Astrocyte (in vitro differentiated cells and primary cell): ENCODE measurements around the gene CCND1. TPM values are rescaled to one million over a fixed set of nuclear protein-coding genes. Genes with fewer than 3 reads are reported as not detected.

ENCODE experiments used
- DNase-seq: peaks from one replicate; pipeline ENCODE4 v3.0.0-alpha.2; 2010; ENCODE audit warnings: low read depth
- FAIRE-seq: peaks from 2 replicates; lab custom pipeline; 2011; peaks lifted over from hg19 to GRCh38; lab: Jason Lieb, UNC
- H2AFZ ChIP-seq: 2 replicates; pipeline ENCODE4 v1.6.0; 2012; ENCODE audit warnings: low read depth, low read length, inconsistent platforms
- H3K27ac ChIP-seq: 2 replicates; pipeline ENCODE4 v1.5.1; 2011; ENCODE audit warnings: low read depth, low read length, inconsistent platforms
- H3K27me3 ChIP-seq: 2 replicates; pipeline ENCODE4 v1.6.0; 2011; ENCODE audit warnings: low read length, inconsistent platforms; ENCODE audit not compliant: insufficient read depth
- H3K36me3 ChIP-seq: 2 replicates; pipeline ENCODE4 v1.5.1; 2011; ENCODE audit warnings: low read length, inconsistent platforms; ENCODE audit not compliant: insufficient read depth
- H3K4me1 ChIP-seq: 2 replicates; pipeline ENCODE4 v1.5.1; 2011; ENCODE audit warnings: low read length, inconsistent platforms; ENCODE audit not compliant: insufficient read depth
- H3K4me2 ChIP-seq: 2 replicates; pipeline ENCODE4 v1.6.0; 2012; ENCODE audit warnings: low read length, inconsistent platforms
- H3K4me3 ChIP-seq: 2 replicates; pipeline ENCODE4 v1.5.1; 2011; ENCODE audit warnings: low read depth, mild to moderate bottlenecking, low read length, inconsistent platforms; ENCODE audit not compliant: insufficient read depth
- H3K79me2 ChIP-seq: 2 replicates; pipeline ENCODE4 v1.6.0; 2012; ENCODE audit warnings: mild to moderate bottlenecking, low read length, inconsistent platforms; ENCODE audit not compliant: insufficient read depth
- H3K9ac ChIP-seq: 2 replicates; pipeline ENCODE4 v1.6.0; 2012; ENCODE audit warnings: mild to moderate bottlenecking, low read length, inconsistent platforms
- H3K9me3 ChIP-seq: 2 replicates; pipeline ENCODE4 v1.5.1; 2012; ENCODE audit warnings: low read depth, mild to moderate bottlenecking, low read length, inconsistent platforms; ENCODE audit not compliant: insufficient read depth
- H4K20me1 ChIP-seq: 2 replicates; pipeline ENCODE4 v1.6.0; 2012; ENCODE audit warnings: low read length, inconsistent platforms; ENCODE audit not compliant: insufficient read depth
- H3K27ac Mint-ChIP-seq: one replicate; pipeline ENCODE4 v1.8.0; 2021; ENCODE audit warnings: mild to moderate bottlenecking, mixed read lengths; ENCODE audit not compliant: unreplicated experiment
- H3K27me3 Mint-ChIP-seq: one replicate; pipeline ENCODE4 v1.8.0; 2021; ENCODE audit warnings: low read depth, mixed read lengths; ENCODE audit not compliant: unreplicated experiment
- H3K36me3 Mint-ChIP-seq: one replicate; pipeline ENCODE4 v1.8.0; 2021; ENCODE audit warnings: low read depth, mixed read lengths; ENCODE audit not compliant: unreplicated experiment
- H3K4me1 Mint-ChIP-seq: one replicate; pipeline ENCODE4 v1.8.0; 2021; ENCODE audit warnings: low read depth, mixed read lengths; ENCODE audit not compliant: unreplicated experiment
- H3K4me3 Mint-ChIP-seq: one replicate; pipeline ENCODE4 v1.8.0; 2021; ENCODE audit warnings: mild to moderate bottlenecking, moderate library complexity, mixed read lengths; ENCODE audit not compliant: unreplicated experiment
- H3K9me3 Mint-ChIP-seq: one replicate; pipeline ENCODE4 v1.8.0; 2021; ENCODE audit warnings: mild to moderate bottlenecking, mixed read lengths; ENCODE audit not compliant: unreplicated experiment
- CTCF ChIP-seq: IDR thresholded peaks from 2 replicates; pipeline ENCODE4 v1.5.1; 2011; ENCODE audit warnings: low read depth, mild to moderate bottlenecking, inconsistent platforms, low read length, moderate library complexity; ENCODE audit not compliant: insufficient read depth
- EZH2 ChIP-seq: IDR thresholded peaks from 2 replicates; pipeline ENCODE4 v1.6.1; 2012; ENCODE audit warnings: mild to moderate bottlenecking, low read length, inconsistent platforms; ENCODE audit not compliant: insufficient read depth
- total RNA-seq: library from RNA; stranded (reverse); gene quantifications from 2 replicates; pipeline ENCODE4 v1.2.1, GENCODE V29; 2021

Gene CCND1
- total RNA-seq, 1 donor from 2014 or later: 482 TPM

- Histone ChIP-seq H3K79me2 (peaks cover 97% of the 10 kb centered on the region), H3K9me3 (no peaks in the 10 kb centered on the region), H3K4me3 (peak overlapping the region; percentile 98), H4K20me1 (peaks cover 65% of the 10 kb centered on the region), H3K27me3 (no peaks in the 10 kb centered on the region), H3K36me3 (peaks cover 26% of the 10 kb centered on the region), H3K27ac (peak overlapping the region; percentile 94), H3K9ac (peak overlapping the region; percentile 97), H3K4me2 (peak overlapping the region; percentile 99), H2AFZ (no peak overlapping the region), H3K4me1 (peaks cover 34% of the 10 kb centered on the region)
- TF ChIP-seq CTCF (no peak), EZH2 (no peak)
- DNase-seq (peak; percentile 88), FAIRE-seq (no peak)
- H3K4me1 Mint-ChIP-seq: peaks cover 4% of the 10 kb centered on the region
- H3K4me3 Mint-ChIP-seq: peak overlapping the region; percentile 75
- peaks cover 6% of the 10 kb centered on the region for H3K36me3 Mint-ChIP-seq
- no peaks in the 10 kb centered on the region for H3K27me3 Mint-ChIP-seq
- no peak overlapping the region for H3K27ac Mint-ChIP-seq
- H3K9me3 Mint-ChIP-seq: no peaks in the 10 kb centered on the region
Observed at GRCh38 chr11:69644071-69644961, 3.4 kb downstream of the CCND1 start.

- FAIRE-seq: no peak
- DNase-seq: no peak
- peaks cover 31% of the 10 kb centered on the region for H3K4me1 ChIP-seq
- peaks cover 6% of the 10 kb centered on the region for H3K36me3 Mint-ChIP-seq
- no peaks in the 10 kb centered on the region for H3K9me3 ChIP-seq
- H4K20me1 ChIP-seq: peaks cover 73% of the 10 kb centered on the region
- H3K36me3 ChIP-seq: peaks cover 34% of the 10 kb centered on the region
- H3K27me3 Mint-ChIP-seq: no peaks in the 10 kb centered on the region
- no peaks in the 10 kb centered on the region for H3K9me3 Mint-ChIP-seq
- H3K4me3 Mint-ChIP-seq: peak overlapping the region; percentile 14
- H3K4me2 ChIP-seq: peak overlapping the region; percentile 99
- TF ChIP-seq EZH2 (no peak), CTCF (no peak)
- H3K79me2 ChIP-seq: peaks cover 99% of the 10 kb centered on the region
- no peak overlapping the region for H2AFZ ChIP-seq
- H3K9ac ChIP-seq: peak overlapping the region; percentile 97
- peak overlapping the region; percentile 94 for H3K27ac ChIP-seq
- peak overlapping the region; percentile 98 for H3K4me3 ChIP-seq
- H3K27me3 ChIP-seq: no peaks in the 10 kb centered on the region
- peaks cover 4% of the 10 kb centered on the region for H3K4me1 Mint-ChIP-seq
- no peak overlapping the region for H3K27ac Mint-ChIP-seq
Observed at GRCh38 chr11:69644962-69645675, 4.2 kb downstream of the CCND1 start.
